Measurements from ENCODE around the gene CYBA.

The CYBA gene

DNA sequence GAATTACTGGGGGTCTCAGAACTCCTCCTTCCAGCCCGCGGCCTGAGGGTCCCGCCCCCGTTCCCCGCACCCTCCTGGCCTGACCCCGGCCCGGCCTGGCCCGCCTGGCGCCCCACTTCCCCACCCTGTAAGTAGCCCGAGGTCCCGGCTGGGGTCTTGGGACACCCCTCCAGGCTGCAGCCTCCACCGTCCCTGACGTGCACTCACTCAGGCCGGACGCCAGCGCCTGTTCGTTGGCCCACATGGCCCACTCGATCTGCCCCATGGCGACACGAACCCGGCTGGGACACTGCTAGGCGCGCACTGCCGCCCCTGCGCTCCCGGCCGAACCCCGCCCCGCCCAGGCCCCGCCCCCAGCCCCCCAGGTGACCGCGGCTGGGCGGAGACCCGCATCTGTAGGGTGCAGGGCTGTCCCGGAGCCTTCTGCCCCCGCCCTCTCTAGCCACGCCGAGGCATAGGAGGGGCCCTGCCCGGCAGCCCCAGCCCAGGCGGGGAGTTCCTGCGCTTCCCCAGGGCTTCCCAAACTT is at the start of gene CYBA:
CYBA (minus strand) TSS at position 305 of the 527 bp plus-strand sequence; CDS start at position 265, 40 bp downstream.
- no peak for DNase-seq (ENCODE audit: low read depth, low spot score)

DNA sequence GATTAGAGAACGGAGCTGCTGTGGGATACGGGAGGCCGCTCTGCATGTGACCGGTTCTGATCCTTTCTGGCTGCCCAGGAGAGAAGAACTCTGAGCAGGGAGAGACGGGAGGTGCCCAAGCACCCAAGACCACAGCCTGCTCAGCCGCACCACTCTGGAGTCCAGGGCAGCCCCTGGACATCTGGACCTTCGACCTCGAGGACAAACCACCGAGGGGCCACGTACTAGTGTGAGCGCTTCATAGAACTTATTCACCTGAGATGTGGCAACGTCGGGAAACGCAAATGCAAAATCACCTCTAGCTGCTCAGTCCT is 49.4 kb upstream of the CYBA start:
- no peak for DNase-seq (ENCODE audit: low read depth, low spot score)

GRCh38 chr16:88699180-88699579 is 48.3 kb upstream of the CYBA start:
- DNase-seq (ENCODE audit: low read depth, low spot score), result no peak

- DNase-seq (ENCODE audit: low read depth, low spot score), result no peak
Observed at GRCh38 chr16:88698646-88699045, 47.8 kb upstream of the CYBA start.

GRCh38 chr16:88697831-88698615 is 47.2 kb upstream of the CYBA start:
- no peak for DNase-seq (ENCODE audit: low read depth, low spot score)

- DNase-seq (ENCODE audit: low read depth, low spot score), result no peak
Observed at GRCh38 chr16:88697116-88697830, 46.4 kb upstream of the CYBA start.

DNA sequence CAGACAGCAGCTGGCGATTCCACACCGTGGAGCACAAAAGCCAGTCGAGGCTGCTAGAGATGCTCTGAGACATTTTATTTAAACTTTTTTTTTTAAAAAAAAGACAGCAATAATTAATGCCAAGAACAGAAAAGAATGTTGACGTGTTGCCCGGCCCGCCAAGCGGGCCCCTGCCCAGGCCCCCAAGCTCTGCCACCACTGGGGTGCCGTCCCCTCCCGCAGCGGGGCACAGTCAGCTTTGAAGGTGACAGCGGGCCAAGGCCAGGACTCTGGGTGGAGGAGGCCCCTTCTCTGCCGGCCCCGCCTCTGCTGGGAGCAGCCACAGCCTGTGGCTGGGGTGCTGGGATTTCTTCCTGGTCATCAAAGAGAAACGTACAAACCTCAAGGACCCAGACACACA is 45.6 kb upstream of the CYBA start:
- DNase-seq (ENCODE audit: low read depth, low spot score), result no peak

DNA sequence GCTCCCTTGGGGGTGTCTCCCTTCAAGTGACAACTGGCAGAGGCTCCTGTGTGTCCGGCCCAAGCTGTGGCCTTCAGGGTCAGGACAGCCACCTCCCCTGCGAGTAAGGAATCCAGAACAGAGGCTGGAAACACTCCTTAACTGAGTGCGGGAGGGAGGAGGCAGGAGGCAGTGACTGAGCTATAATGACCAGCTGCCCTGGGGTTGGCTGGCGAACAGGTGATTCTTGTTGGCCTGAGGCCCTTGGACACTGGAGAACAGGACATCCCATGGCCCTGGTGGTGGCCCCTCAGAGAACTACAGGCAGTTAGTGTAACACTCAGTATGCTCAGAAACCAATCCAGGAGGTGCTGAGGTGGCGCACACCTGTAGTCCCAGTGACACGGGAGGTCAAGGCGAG is 44.9 kb upstream of the CYBA start:
- DNase-seq (ENCODE audit: low read depth, low spot score), result no peak

DNA sequence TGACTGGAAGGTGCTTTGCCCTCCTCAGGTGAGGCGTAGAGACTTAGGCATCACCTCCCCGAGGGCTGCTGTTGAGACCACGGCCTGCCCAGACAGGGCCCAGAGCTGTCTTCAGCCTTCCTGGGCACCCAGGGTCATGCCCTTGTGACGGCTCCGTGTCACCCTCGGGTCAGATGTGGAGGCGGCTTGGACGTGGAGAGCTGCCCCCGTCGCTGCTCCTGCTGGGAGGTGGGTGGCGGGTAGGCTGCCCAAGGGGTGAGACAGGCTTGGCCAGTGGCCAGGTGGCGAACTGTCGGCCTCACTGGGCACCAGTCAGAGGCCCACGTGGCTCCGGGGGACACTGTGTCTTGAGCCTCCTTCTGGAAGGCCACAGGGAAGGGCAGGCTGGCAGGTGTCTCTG is 44.4 kb upstream of the CYBA start:
- DNase-seq (ENCODE audit: low read depth, low spot score), result no peak

GRCh38 chr16:88694221-88695087 is 43.6 kb upstream of the CYBA start:
- no peak for DNase-seq (ENCODE audit: low read depth, low spot score)

- no peak for DNase-seq (ENCODE audit: low read depth, low spot score)
Observed at GRCh38 chr16:88693420-88694177, 42.7 kb upstream of the CYBA start.

DNA sequence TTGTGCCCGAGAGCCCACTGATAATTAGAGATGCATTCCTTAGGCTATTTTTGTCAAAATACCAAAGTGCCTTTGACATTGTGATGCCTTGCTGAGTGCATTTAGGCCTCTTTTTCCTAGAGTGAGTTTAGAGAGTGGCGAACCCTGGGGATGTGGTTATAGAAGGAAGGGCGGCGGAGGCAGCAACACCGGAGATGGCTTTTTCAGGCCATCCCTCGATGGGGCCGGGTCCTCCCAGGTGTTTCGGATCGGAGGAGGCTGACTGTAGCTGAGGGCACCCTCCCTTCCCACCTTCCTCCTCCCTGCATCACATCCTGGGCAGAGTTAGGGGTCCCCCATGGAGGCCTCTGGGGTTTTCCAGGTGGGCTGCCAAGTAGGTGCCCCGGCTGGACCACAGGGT is 42.0 kb upstream of the CYBA start:
- DNase-seq (ENCODE audit: low read depth, low spot score), result no peak

DNA sequence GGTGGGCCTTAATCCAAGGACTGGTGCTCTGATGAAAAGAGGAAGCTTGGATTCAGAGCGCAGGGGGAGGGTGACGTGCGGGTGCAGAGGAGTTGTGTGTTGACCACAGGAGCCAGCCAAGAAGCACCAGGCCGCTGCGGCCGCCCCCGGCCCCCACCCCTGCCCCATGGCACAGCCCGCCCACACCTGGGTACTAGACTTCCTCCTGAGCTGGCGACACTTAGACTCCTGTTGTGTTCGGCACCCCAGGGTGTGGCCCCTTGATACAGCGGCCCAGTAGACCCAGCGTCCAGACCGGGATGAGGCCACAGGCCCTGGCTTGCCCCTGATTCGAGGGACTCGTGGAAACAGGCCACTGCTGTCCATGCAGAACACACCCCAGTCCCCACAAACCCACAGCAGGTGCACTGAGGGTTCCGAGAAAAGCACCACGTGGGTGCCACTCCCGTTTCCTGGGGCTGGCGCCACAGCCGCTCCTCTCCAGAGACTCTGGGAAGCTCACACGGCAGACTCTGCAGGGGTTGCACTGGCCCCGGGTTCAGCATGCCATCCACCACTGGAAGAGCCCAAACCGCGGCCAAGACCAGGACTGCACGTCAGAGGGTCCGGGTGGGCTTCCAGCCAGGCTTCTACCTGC is 41.2 kb upstream of the CYBA start:
- DNase-seq (ENCODE audit: low read depth, low spot score), result no peak

GRCh38 chr16:88691129-88691813 is 40.4 kb upstream of the CYBA start:
- no peak for DNase-seq (ENCODE audit: low read depth, low spot score)

DNA sequence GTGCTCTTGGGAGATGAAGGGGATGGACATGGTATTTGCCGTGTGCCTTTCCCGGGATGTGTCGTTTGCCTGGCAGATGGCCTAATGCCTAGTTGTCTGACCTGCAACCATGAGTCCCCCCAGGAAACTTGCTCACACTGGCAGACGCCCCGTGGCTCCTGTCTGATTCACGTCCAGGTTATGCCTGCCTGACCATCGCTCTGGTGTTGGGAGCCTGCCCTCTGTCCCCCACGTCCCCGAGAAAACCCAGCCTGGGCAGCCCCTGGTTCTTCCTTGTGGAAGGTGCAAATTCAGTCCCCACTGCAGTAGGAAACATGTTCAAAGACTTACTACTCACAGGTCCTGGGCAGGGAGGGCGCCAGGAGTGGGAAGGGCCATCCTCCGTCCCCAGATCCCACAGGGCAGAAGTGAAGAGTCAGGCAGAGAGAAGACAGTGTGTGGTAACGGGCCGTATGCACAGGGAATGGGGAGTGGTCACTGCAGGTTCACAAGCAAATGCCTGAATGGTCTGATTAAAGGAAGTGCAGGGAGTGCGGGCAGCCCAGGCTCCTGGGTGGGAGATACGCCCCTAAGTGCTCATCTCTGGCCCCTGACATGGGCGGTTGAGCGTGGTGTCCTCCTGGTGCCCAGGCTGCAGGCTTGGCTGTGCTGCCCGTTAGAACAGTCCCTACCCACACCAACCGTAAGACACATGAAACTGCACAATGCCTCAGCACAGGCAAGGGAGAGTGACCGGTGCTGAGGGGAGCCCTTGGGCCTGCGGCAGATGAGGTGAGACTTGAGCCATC is 39.7 kb upstream of the CYBA start:
- no peak for DNase-seq (ENCODE audit: low read depth, low spot score)

- no peak for DNase-seq (ENCODE audit: low read depth, low spot score)
Observed at GRCh38 chr16:88688013-88688778, 37.3 kb upstream of the CYBA start.

DNA sequence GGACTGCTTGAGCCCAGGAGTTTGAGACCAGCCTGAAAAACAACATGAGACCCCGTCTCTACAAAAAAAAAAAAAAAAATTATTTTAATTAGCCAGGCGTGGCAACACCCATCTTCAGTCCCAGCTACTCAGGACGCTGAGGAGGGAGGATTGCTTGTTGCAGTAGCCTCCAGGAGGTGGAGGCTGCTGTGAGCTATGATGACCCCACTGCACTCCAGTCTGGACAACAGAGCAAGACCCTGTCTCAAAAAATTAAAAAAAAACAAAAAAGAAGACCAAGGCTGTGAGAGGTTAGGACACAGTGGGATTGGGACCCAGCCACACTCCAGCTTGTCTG is 36.8 kb upstream of the CYBA start:
- no peak for DNase-seq (ENCODE audit: low read depth, low spot score)

DNA sequence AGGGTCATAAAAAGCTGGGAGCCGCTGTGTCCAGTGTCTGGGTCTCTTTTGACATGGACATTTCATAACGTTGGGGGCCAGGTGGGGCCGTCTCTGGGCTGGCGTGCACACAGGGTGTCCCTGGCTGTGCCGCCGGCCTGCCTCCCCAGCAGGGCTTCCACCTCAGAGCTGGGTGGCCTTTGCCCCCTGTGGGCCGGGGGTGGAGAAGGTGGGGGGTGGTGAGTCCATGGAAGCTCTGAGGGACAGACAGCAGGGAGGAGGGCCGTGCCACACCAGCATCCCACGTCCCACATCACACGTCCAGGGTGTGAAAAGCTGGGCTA is 36.4 kb upstream of the CYBA start:
- DNase-seq (ENCODE audit: low read depth, low spot score), result no peak
